GM21390 (cell line): Measurements from ENCODE around the gene PDZD2.

Experiments used
- ATAC-seq: cut with Tn5 transposase; IDR thresholded peaks from one replicate; pipeline ENCODE4 v1.9.1; 2021; ENCODE audit not compliant: unreplicated experiment

The PDZD2 gene

GRCh38 chr5:31637851-31638250 is 1.1 kb upstream of the PDZD2 start:
- ATAC-seq: no peak

- ATAC-seq: peak; percentile 17
Observed at GRCh38 chr5:31638345-31638744, 586 bp upstream of the PDZD2 start.

- peak; percentile 3 for ATAC-seq
Observed at GRCh38 chr5:31639481-31640411, 815 bp downstream of the PDZD2 start.

- ATAC-seq: no peak
Observed at GRCh38 chr5:31640573-31640972, 1.6 kb downstream of the PDZD2 start.

- no peak for ATAC-seq
Observed at GRCh38 chr5:31641059-31641458, 2.1 kb downstream of the PDZD2 start.

- ATAC-seq: no peak
Observed at GRCh38 chr5:31641575-31641974, 2.6 kb downstream of the PDZD2 start.

- no peak for ATAC-seq
Observed at GRCh38 chr5:31645420-31646081, 6.6 kb downstream of the PDZD2 start.

- ATAC-seq: no peak
Observed at GRCh38 chr5:31648326-31648725, 9.4 kb downstream of the PDZD2 start.

GRCh38 chr5:31651241-31651640 is 12.3 kb downstream of the PDZD2 start:
- ATAC-seq: no peak

- no peak for ATAC-seq
Observed at GRCh38 chr5:31655491-31655890, 16.6 kb downstream of the PDZD2 start.

GRCh38 chr5:31656806-31657205 is 17.9 kb downstream of the PDZD2 start:
- no peak for ATAC-seq

GRCh38 chr5:31657315-31657979 is 18.5 kb downstream of the PDZD2 start:
- no peak for ATAC-seq

- no peak for ATAC-seq
Observed at GRCh38 chr5:31661257-31661656, 22.3 kb downstream of the PDZD2 start.

GRCh38 chr5:31663519-31663918 is 24.6 kb downstream of the PDZD2 start:
- no peak for ATAC-seq

- peak; percentile 58 for ATAC-seq
Observed at GRCh38 chr5:31664566-31664965, 25.6 kb downstream of the PDZD2 start.

GRCh38 chr5:31671339-31671741 is 32.4 kb downstream of the PDZD2 start:
- ATAC-seq: no peak

GRCh38 chr5:31674371-31674951 is 35.5 kb downstream of the PDZD2 start:
- ATAC-seq: no peak

- ATAC-seq: no peak
Observed at GRCh38 chr5:31675472-31675871, 36.5 kb downstream of the PDZD2 start.

- no peak for ATAC-seq
Observed at GRCh38 chr5:31678180-31678579, 39.2 kb downstream of the PDZD2 start.

GRCh38 chr5:31680528-31680927 is 41.6 kb downstream of the PDZD2 start:
- ATAC-seq: no peak

- ATAC-seq: no peak
Observed at GRCh38 chr5:31682025-31682424, 43.1 kb downstream of the PDZD2 start.
